ENCODE measurements around the gene PPP1R27.
A peak's percentile ranks its signal among the peaks of the same experiment; 100 is the strongest.

The PPP1R27 gene

GRCh38 chr17:81866440-81867169 lies 31.8 kb upstream of the PPP1R27 start:
- H3K4me1 Mint-ChIP-seq, result peaks cover 54% of the 10 kb centered on the region
- no peak for DNase-seq
- peaks cover 38% of the 10 kb centered on the region for H3K36me3 Mint-ChIP-seq (ENCODE audit: low read depth)
- peak overlapping the region; percentile 36 for H3K4me3 Mint-ChIP-seq
- peak; percentile 1 for ATAC-seq
- H3K9me3 Mint-ChIP-seq, result no peaks in the 10 kb centered on the region
- peak overlapping the region; percentile 81 for H3K27ac Mint-ChIP-seq
- no peaks in the 10 kb centered on the region for H3K27me3 Mint-ChIP-seq

DNA sequence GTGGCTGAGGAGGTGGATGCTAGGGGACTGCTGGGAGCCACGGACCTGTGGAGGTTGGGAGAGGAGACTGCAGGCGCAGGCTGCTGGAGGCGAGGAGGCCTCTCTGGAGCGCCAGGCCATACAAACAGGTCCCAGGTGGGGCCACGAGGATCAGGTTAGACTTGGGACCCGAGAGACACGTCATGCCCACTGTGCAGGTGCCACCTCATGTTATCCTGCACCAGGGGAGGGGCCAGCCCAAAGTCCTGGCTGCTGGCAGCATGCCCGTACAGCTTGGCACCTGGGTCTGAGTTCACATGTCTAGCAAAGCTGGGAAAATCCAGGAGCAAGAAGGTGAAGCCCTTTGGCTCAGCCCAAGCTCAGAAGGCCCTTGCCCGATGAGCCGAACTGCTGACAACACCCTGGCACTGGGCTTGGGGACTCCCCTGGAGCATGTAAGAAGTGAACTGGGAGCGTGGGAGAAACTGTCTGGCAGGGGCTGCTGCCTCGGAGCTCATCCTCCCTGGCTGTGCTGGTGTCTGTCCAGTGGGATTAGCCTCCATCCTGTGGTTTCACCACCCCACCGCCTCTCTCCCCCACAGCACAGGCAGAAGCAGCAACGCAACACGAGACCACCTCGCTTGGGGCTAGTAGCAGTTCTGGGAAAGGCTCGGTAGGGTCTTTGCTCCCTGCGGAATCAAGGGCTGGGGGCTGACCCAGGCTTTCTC lies 31.0 kb upstream of the PPP1R27 start:
- H3K4me1 Mint-ChIP-seq, result peaks cover 55% of the 10 kb centered on the region
- H3K9me3 Mint-ChIP-seq, result no peaks in the 10 kb centered on the region
- H3K4me3 Mint-ChIP-seq, result no peak overlapping the region
- DNase-seq (no peak), ATAC-seq (no peak)
- peaks cover 41% of the 10 kb centered on the region for H3K36me3 Mint-ChIP-seq (ENCODE audit: low read depth)
- no peaks in the 10 kb centered on the region for H3K27me3 Mint-ChIP-seq
- peak overlapping the region; percentile 81 for H3K27ac Mint-ChIP-seq

GRCh38 chr17:81865358-81865732 lies 30.5 kb upstream of the PPP1R27 start:
- no peak for DNase-seq
- no peaks in the 10 kb centered on the region for H3K9me3 Mint-ChIP-seq
- no peak overlapping the region for H3K27ac Mint-ChIP-seq
- H3K36me3 Mint-ChIP-seq (ENCODE audit: low read depth), result peaks cover 45% of the 10 kb centered on the region
- peaks cover 58% of the 10 kb centered on the region for H3K4me1 Mint-ChIP-seq
- ATAC-seq, result no peak
- peaks cover 3% of the 10 kb centered on the region for H3K27me3 Mint-ChIP-seq
- H3K4me3 Mint-ChIP-seq, result no peak overlapping the region

- H3K36me3 Mint-ChIP-seq (ENCODE audit: low read depth), result peaks cover 41% of the 10 kb centered on the region
- ATAC-seq (no peak), DNase-seq (no peak)
- peaks cover 56% of the 10 kb centered on the region for H3K4me1 Mint-ChIP-seq
- peaks cover 3% of the 10 kb centered on the region for H3K27me3 Mint-ChIP-seq
- peak overlapping the region; percentile 84 for H3K4me3 Mint-ChIP-seq
- peak overlapping the region; percentile 95 for H3K27ac Mint-ChIP-seq
- no peaks in the 10 kb centered on the region for H3K9me3 Mint-ChIP-seq
These were observed 29.3 kb upstream of the PPP1R27 start for GRCh38 chr17:81863833-81864768.

DNA sequence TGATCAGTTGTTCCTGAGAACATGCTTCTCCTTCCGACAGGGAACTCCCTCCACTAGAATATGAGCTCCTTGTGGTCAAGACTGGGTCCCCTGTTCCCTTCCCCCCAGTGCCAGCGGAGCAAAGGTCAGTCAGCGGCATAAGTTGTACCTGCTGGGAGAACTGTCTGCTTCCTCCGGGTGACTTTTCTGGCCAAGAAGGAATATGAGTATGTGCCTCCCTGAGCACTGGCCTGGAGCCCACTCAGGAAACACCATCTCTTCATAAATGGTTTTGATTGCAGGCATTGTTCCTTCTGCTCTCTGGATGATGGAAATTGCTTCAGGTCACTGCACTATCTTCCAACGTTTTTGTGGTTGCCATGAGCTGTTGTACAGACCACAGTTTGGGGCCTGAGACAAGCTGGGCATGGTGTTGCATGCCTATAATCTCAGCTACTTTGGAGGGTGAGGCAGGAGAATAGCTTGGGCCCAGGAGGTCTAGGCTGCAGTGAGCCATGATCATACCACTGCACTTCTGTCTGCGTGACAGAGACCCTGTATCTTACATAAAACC lies 28.3 kb upstream of the PPP1R27 start:
- Mint-ChIP-seq H3K27ac (peak overlapping the region; percentile 95), H3K36me3 (ENCODE audit: low read depth) (peaks cover 46% of the 10 kb centered on the region), H3K27me3 (peaks cover 3% of the 10 kb centered on the region), H3K4me3 (peak overlapping the region; percentile 84), H3K4me1 (peaks cover 62% of the 10 kb centered on the region), H3K9me3 (no peaks in the 10 kb centered on the region)
- DNase-seq (no peak), ATAC-seq (no peak)

DNA sequence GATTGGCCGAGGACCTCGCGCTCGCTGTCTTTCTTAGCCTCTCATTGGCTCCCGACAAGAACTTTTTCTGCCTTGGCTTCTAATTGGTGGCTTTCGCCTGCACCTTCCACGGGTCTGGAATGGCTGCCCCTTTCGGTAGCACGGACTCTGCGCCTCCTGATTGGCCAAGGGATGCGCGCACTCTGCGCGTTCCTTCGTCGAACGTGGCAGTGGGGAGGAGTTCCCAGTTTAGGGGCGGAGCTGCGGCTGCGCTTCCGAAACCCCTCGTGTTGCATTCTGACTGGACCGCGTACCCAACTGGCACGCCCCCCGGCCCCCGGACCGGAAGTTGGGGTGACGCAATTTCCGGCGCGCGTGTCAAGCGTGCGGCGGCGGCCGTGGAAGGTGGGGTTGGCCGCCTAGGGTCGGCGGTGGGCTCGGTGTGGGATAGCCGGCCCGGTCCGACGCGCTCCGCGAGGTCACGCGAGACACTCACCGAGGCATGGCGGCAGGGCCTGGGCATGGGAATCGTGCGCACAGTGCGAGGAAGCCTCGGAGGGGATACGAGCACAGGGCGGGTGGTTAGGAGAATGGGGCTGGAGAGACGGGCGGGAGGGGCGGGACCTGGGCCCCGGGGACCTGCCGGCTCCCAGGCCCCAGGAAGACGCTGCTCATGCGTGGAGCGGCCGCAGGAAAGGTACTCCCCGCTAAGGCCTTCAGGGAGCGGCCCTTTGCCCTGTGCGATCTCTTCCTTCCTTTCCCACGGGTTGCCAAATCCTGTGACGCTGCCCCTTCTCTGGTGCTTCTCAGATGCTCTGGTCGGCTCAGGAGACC lies 26.1 kb upstream of the PPP1R27 start:
- Mint-ChIP-seq H3K36me3 (ENCODE audit: low read depth) (peaks cover 60% of the 10 kb centered on the region), H3K4me1 (peaks cover 56% of the 10 kb centered on the region), H3K27me3 (peaks cover 3% of the 10 kb centered on the region), H3K27ac (peak overlapping the region; percentile 99), H3K4me3 (peak overlapping the region; percentile 94), H3K9me3 (no peaks in the 10 kb centered on the region)
- DNase-seq (peak; percentile 99), ATAC-seq (peak; percentile 91)

- peaks cover 62% of the 10 kb centered on the region for H3K36me3 Mint-ChIP-seq (ENCODE audit: low read depth)
- H3K4me1 Mint-ChIP-seq, result peaks cover 50% of the 10 kb centered on the region
These were observed 25.3 kb upstream of the PPP1R27 start, which contains the start of gene P4HB for GRCh38 chr17:81859906-81860755. P4HB (minus strand) TSS chr17:81860535; CDS start chr17:81860471, 64 bp downstream.

GRCh38 chr17:81858967-81859905 lies 24.4 kb upstream of the PPP1R27 start:
- ATAC-seq (no peak), DNase-seq (no peak)
- Mint-ChIP-seq H3K4me1 (peaks cover 50% of the 10 kb centered on the region), H3K9me3 (no peaks in the 10 kb centered on the region), H3K36me3 (ENCODE audit: low read depth) (peaks cover 60% of the 10 kb centered on the region), H3K27ac (peak overlapping the region; percentile 92), H3K27me3 (peaks cover 3% of the 10 kb centered on the region), H3K4me3 (peak overlapping the region; percentile 98)

More at GRCh38 chr17:81859906-81860755, 25.3 kb upstream of the PPP1R27 start, which contains the start of gene P4HB:
- Mint-ChIP-seq H3K27me3 (peaks cover 3% of the 10 kb centered on the region), H3K9me3 (no peaks in the 10 kb centered on the region), H3K4me3 (peak within 1 kb of the TSS; percentile 98), H3K27ac (peak within 1 kb of the TSS; percentile 99)
- ATAC-seq (no peak), DNase-seq (peak; percentile 96)

DNA sequence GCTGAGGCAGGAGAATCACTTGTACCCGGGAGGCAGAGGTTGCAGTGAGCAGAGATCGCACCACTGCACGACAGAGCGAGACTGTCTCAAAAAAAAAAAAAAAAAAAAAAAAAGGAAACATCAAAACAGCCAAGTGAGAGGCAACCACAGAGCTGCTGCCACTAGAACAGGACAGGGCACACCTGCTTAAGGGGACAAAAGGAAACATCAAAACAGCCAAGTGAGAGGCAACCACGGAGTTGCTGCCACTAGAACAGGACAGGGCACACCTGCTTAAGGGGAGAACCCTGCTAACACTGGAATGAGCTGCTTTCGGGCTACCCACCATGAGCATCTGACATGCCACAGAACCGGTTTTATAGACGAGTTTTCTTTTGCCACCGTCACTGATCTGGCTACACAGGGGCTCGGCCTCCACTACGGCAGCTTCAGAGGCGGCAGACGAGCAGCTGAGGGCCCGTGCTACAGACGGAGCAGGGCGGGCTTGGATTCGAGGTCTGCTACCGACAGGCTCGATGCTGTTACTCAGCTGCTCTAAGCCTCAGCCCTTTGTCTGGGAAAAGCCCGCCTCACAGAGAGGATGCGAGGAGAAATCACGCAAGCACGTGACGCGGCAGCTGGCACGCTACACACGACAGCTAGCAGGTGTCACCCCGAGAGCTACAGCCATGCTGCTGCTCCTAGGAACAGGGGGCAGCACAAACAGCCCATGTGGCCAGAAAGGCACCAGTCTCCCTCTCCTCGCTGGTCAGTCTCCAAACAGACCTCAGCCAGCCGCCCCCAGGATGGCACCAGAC lies 23.5 kb upstream of the PPP1R27 start:
- H3K4me1 Mint-ChIP-seq, result peaks cover 42% of the 10 kb centered on the region
- no peaks in the 10 kb centered on the region for H3K9me3 Mint-ChIP-seq
- DNase-seq (no peak), ATAC-seq (no peak)
- peaks cover 62% of the 10 kb centered on the region for H3K36me3 Mint-ChIP-seq (ENCODE audit: low read depth)
- peak overlapping the region; percentile 42 for H3K27ac Mint-ChIP-seq
- H3K27me3 Mint-ChIP-seq, result peaks cover 3% of the 10 kb centered on the region
- peak overlapping the region; percentile 98 for H3K4me3 Mint-ChIP-seq

DNA sequence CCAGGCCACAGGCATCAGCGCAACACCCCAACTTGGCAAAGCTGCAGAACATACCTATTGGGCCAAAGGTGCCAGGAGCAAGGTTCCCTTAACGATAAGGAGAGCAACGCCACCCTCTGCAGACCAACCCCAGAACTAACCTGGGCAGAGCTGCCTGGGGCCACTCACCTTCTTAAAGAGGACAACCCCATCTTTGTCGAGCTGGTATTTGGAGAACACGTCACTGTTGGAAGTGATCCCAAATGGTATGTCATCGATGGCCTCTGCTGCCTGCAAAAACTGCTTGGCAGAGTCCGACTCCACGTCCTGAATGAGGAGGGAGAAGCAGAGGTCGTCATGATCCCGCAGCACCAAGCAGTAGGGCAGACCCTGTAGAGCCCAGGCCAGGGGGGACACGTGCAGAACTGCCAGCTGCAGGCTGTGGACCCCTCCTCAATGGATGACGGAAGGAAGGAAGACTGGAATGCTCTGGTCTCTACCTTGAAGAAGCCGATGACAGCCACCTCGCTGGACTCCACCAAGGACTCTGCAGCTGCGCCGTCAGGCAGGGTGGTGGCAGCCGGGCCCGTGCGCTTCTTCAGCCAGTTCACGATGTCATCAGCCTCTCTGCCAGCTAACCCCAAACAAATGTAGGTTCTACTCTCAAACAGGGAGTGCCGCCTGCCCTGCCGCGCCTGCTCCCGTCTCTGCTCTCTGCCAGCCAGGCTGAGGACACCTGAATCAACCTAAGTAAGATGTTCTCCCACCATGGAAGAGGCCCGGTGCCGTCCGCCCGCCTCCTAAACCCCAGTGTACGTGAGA lies 20.3 kb upstream of the PPP1R27 start:
- H3K36me3 Mint-ChIP-seq (ENCODE audit: low read depth), result peaks cover 68% of the 10 kb centered on the region
- no peak overlapping the region for H3K4me3 Mint-ChIP-seq
- peaks cover 24% of the 10 kb centered on the region for H3K4me1 Mint-ChIP-seq
- H3K27ac Mint-ChIP-seq, result no peak overlapping the region
- DNase-seq (no peak), ATAC-seq (no peak)
- H3K9me3 Mint-ChIP-seq, result no peaks in the 10 kb centered on the region
- no peaks in the 10 kb centered on the region for H3K27me3 Mint-ChIP-seq

GRCh38 chr17:81852237-81852636 lies 17.4 kb upstream of the PPP1R27 start:
- Mint-ChIP-seq H3K9me3 (no peaks in the 10 kb centered on the region), H3K36me3 (ENCODE audit: low read depth) (peaks cover 45% of the 10 kb centered on the region), H3K27me3 (no peaks in the 10 kb centered on the region), H3K4me1 (peaks cover under 1% of the 10 kb centered on the region), H3K27ac (no peak overlapping the region), H3K4me3 (no peak overlapping the region)
- no peak for DNase-seq
- no peak for ATAC-seq

Data from activated naive CD8-positive, alpha-beta T cell treated with anti-CD3 and anti-CD28 coated beads, Interleukin-2, amount 50 U/mL, for 24 hours (primary cell).